Measurements from ENCODE around the gene NLRP1. TPM values are rescaled to one million over a fixed set of nuclear protein-coding genes. Genes with fewer than 3 reads are reported as not detected.

NLRP1 gene
- total RNA-seq, 4 donors from 2014 or later = 23.3 to 72.5 (median 39.5) TPM

DNA sequence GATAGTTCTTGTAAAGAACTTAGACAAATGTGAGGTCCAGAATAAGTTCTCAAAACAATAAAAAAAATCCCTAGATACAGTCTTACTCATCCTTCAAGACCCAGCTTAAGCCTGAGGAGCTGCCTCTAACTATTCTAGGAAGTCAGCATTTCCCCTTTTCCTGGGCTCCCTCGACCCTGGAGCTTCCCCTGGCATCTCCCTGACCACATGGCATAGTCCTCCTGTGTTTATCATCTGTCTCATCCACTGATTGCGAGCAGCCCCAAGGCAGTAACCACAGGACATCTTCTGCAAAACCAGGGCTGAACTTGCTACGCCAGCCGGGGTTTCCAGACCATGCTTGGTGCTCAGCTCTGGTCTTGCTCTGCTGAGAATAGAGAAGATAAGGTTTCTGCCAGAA is 36.7 kb upstream of the NLRP1 start:
- TF ChIP-seq, protein P1, sequence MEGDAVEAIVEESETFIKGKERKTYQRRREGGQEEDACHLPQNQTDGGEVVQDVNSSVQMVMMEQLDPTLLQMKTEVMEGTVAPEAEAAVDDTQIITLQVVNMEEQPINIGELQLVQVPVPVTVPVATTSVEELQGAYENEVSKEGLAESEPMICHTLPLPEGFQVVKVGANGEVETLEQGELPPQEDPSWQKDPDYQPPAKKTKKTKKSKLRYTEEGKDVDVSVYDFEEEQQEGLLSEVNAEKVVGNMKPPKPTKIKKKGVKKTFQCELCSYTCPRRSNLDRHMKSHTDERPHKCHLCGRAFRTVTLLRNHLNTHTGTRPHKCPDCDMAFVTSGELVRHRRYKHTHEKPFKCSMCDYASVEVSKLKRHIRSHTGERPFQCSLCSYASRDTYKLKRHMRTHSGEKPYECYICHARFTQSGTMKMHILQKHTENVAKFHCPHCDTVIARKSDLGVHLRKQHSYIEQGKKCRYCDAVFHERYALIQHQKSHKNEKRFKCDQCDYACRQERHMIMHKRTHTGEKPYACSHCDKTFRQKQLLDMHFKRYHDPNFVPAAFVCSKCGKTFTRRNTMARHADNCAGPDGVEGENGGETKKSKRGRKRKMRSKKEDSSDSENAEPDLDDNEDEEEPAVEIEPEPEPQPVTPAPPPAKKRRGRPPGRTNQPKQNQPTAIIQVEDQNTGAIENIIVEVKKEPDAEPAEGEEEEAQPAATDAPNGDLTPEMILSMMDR (IDR thresholded peaks at IDR 0.05; ENCODE audit: low read depth) = no peak

DNA sequence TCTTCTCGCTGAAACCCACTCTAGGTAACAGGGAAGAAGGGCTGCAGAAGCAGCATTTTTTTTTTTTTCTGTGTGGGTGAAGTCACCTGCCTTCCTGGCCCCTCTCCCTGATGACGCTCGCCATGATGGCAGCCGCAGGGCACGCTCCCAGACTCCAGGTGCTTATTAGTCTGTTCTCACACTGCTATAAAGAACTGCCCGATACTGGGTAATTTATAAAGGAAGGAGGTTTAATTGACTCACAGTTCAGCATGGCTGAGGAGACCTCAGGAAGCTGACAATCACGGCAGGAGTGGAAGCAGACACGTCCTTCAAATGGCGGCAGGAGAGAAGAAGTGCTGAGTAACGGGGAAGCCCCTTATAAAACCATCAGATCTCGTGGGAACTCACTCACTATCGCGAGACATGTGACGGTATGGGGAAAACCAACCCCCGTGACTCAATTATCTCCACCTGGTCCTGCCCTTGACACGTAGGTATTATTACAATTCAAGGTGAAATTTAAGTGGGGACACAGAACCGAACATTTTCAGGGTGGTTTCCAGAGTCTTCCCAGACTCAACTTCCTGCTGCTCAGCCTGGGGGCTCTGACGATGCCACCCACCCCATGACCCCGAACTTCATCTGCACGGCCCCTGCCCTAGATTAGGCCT is 34.9 kb upstream of the NLRP1 start:
- TF ChIP-seq, protein P1 (IDR thresholded peaks at IDR 0.05; ENCODE audit: low read depth) = no peak

DNA sequence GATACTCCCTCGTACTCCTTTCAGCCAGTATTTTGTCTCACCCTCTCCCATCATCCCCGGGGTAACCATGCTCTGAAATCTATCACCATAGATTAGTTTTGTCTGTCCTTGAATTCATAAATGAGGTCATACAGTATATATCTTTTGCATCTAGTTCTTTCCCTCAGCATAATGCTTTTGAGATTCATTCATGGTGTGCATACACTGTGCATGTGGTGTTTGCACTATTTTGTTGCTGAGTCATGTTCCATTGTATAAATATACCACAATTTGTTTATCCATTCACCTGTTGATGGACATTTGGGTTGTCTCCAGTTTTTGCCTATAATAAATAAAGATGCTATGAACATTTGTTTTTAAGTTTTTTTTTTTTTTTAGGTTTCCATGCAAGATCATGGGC is 34.2 kb upstream of the NLRP1 start:
- TF ChIP-seq, protein P1 (IDR thresholded peaks at IDR 0.05; ENCODE audit: low read depth) = no peak

DNA sequence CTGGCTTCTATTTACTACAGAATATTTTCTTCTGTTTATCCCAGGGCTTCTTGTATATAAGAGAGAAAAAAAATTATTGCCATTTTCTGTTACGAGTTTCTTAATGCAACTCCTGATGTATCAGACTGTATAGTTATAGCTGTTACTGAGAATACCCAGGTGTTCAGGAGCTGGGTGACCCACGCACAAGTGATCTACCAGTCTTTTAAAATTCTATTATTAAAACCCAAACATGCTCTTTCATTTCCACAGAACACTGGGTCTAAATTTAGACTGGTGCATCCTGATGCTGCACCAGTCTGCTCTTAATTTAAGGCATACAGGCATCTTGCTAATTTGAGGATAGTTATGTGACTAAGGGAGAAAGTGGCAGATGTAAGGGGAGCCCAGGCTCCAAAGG is 31.2 kb upstream of the NLRP1 start:
- TF ChIP-seq, protein P1 (IDR thresholded peaks at IDR 0.05; ENCODE audit: low read depth) = no peak

DNA sequence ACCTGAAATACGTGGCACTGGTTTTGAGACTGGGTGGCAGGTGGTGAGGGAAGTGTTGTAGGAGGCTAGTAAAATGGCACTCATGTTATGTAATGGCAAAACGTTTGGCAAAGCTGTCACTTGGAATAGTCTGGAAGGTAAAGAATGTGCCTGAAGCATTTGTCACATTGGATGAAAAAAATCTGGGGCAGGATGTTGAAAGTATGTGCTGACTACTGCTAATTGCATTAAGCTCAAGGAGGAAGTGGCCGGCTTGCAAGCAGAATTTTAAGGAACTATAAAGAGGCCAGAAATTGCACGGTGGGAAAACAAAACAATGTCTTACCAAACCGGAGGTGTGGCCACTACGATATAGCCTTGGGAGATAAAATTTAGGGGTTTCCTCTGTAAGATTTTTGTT is 26.6 kb upstream of the NLRP1 start:
- TF ChIP-seq, protein P1 (IDR thresholded peaks at IDR 0.05; ENCODE audit: low read depth) = no peak

DNA sequence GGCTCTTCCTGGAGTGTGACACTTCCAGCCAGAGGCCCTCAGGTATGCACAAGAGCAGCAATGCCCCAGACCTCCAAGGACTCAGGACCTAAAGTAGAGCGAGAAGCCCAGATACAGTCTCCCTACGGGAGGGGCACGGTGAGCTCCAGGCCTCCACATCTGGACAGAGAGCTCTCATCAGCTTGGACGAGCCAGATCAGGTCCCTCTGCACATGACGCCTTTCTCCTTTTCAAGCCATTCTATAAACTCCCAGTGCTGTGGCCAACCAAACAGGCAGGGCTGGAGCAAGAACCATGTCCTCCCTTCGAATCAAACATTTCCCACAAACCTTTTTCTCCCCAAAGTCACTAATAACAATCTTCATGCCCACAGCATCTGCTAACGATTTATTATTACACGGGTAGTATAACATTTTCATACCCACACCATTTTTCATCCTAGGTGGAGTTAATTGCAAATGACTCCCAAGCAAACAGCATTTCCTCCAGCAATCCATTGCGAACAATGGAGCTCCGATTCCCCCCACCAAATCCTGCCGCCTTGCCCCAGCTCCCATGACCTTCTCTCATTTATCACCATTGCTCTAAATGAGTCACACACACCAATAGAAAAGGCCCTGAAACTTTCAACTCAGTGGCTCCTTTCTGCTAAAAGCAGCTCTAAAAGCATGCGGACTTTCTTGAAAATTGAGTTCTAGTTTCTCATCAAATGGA is 24.2 kb upstream of the NLRP1 start:
- TF ChIP-seq, protein P1 (IDR thresholded peaks at IDR 0.05; ENCODE audit: low read depth) = no peak

DNA sequence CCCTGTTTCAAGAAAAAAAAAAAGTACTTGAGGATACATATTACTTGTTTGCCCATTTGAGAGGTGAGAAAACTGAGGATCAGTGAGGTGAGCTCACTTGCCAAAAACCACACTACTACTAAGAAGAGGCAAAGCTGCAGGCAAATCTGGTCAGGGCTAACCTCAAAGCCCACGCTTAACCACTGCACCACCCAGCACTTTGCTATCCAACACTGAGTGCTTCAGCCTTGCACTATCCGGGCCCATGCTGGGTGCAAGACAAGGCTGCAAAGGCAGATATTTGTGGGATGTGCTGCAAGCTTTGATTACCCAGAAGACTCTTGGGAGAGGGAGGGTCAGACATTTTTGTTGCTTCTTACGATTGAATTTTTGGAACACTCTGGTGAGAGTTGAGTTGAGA is 23.6 kb upstream of the NLRP1 start:
- TF ChIP-seq, protein P1 (IDR thresholded peaks at IDR 0.05; ENCODE audit: low read depth) = no peak
